Spleen (tissue), 7 donors: Measurements from ENCODE around the gene MTA1.

ENCODE experiments used
- POLR2A ChIP-seq, 3 donors: fragments of 450-650 bp; IDR thresholded peaks; one replicate each; pipeline ENCODE4 v1.5.1; 2017; ENCODE audit warnings: antibody characterized with exemption in 3 of 3, mild to moderate bottlenecking in 1 of 3
- POLR2AphosphoS5 ChIP-seq, 3 donors: sonication (generic); formaldehyde crosslinking; IDR thresholded peaks; one replicate each; pipeline ENCODE4 v1.5.1; 2017; ENCODE audit warnings: antibody characterized with exemption in 3 of 3
- TF ChIP-seq, protein P1 (sequence below), 11 experiments: fragments of 200-600 bp in 7 of 11; fragments of 450-650 bp in 4 of 11; sonication (generic) in 4 of 11; IDR thresholded peaks in 8 of 11; conservative IDR thresholded peaks in 3 of 11; 1 replicate in 7 of 11; 2 replicates in 4 of 11; pipeline versions ENCODE4 v1.4.0 to v1.8.0; 2016 to 2021; ENCODE audit warnings: antibody characterized with exemption in 11 of 11, inconsistent platforms in 4 of 11, mild to moderate bottlenecking in 1 of 11
- donor health status: DM: no; HTN: no; CAD: no; lungs with moderate emphysema.
- donor health status: DM: no; HTN: no; CAD: no.
- donor health status: DM: no; HTN: no; CAD: no.

DNA sequence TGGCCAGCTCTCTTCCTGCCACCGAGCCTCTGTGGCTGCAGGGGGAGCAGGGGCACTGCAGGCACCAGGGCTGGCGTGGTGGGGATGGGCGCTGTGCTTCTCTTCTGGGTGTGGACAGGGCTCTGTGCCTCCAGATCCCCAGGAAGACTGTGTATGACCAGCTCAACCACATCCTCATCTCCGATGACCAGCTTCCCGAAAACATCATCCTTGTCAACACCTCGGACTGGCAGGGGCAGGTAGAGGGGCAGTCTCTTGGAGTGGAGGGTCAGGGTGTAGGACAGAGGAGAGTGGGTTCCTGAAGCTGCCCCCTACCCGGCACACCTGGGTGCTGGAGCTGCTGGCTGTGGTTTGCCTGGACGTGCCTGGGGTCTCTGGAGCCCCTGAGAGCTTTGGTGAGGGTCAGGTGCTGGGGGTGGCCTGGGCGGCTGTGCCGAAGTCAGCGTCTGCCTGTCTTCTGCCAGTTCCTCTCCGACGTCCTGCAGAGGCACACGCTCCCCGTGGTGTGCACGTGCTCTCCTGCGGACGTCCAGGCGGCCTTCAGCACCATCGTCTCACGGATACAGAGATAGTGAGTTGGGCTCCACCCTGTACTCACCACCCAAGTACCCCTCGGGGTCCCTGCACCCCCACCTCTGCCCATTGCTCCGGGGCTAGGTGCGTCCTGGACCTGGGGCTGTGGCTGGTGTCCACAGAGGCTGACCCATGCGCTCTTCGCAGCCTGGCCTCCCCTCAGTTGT lies 37.1 kb upstream of the MTA1 start:
- TF ChIP-seq, protein P1, sequence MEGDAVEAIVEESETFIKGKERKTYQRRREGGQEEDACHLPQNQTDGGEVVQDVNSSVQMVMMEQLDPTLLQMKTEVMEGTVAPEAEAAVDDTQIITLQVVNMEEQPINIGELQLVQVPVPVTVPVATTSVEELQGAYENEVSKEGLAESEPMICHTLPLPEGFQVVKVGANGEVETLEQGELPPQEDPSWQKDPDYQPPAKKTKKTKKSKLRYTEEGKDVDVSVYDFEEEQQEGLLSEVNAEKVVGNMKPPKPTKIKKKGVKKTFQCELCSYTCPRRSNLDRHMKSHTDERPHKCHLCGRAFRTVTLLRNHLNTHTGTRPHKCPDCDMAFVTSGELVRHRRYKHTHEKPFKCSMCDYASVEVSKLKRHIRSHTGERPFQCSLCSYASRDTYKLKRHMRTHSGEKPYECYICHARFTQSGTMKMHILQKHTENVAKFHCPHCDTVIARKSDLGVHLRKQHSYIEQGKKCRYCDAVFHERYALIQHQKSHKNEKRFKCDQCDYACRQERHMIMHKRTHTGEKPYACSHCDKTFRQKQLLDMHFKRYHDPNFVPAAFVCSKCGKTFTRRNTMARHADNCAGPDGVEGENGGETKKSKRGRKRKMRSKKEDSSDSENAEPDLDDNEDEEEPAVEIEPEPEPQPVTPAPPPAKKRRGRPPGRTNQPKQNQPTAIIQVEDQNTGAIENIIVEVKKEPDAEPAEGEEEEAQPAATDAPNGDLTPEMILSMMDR (IDR thresholded peaks at IDR 0.05 in 8 of 11, conservative IDR thresholded peaks at IDR 0.05 in 3 of 11): no peak
- TF ChIP-seq POLR2AphosphoS5 (IDR thresholded peaks at IDR 0.05): no peak
- no peak for TF ChIP-seq POLR2A (IDR thresholded peaks at IDR 0.05)
